ENCODE data around the gene DNAJC12.
"Not testable (repeated sequence)": the region's sequence is repeated elsewhere in the genome, so short reads cannot be mapped to it uniquely, and the experiment has no call there.

DNAJC12 gene

GRCh38 chr10:67839511-67839910 lies 1.5 kb upstream of the DNAJC12 start:
- not testable (repeated sequence) for DNase-seq

DNA sequence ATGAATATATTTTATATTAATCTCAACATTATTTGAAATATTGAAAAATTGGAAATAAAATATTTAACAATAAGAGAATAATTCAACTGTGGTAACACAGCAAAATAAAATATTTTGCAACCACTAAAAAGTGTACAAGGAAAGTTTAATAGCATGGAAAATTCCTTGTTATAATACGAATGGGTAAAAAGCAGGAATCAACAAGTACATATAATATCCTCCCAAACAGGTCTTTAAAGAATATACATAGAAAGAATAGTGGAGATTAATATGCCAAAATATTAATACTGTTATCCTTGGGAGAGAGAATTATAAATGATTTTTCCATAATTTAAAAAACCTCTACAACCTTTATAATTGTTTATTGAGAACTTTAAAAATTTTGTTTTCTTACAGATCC lies 1.0 kb downstream of the DNAJC12 start:
- no peak for DNase-seq

DNA sequence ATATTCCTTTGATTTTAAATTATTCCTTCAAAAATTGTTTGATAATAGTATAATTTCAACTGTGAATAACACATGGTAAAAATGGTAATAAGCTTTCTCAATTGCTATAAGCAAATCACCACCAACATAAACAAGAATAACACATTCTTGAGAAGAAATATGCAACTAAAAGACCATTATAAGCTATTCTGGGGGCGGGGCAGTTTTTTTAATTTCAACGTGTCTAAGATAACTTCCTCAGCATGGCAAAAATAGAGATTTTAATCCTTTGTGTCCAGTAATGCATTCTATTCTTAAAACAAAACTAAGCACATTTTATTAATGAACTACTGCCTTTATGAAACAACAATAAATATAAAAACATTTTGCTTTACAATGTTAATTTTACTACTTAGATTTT lies 1.5 kb downstream of the DNAJC12 start:
- no peak for DNase-seq

DNA sequence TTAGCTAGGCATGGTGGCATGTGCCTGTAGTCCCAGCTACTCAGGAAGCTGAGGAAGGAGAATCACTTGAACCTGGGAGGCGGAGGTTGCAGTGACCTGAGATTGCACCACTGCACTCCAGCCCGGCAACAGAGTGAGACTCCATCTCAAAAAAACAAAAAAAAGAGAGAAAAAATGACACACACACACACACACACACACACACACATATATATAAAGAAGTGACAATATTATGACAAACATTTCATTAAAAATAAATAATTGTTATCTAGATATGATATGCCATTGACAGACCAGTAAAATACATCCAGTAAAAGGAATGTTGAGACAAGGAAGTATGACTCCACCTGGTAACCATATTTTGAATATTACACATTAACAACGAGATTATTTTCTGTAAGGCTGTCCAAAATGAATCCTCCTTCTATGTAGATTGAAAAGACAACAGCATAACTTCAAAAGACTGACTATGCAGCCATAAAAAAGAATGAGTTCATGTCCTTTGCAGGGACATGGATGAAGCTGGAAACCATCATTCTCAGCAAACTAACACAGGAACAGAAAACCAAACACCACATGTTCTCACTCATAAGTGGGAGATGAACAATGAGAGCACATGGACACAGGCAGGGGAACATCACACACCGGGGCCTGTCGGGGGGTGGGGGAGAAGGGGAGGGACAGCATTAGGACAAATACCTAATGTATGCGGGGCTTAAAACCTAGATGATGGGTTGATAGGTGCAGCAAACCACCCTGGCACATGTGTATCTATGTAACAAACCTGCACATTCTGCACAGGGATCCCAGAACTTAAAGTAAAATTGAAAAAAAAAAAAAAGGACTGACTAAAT lies 2.2 kb downstream of the DNAJC12 start:
- not testable (repeated sequence) for DNase-seq

- DNase-seq = no peak
Measured at GRCh38 chr10:67834375-67834774, 3.6 kb downstream of the DNAJC12 start.

DNA sequence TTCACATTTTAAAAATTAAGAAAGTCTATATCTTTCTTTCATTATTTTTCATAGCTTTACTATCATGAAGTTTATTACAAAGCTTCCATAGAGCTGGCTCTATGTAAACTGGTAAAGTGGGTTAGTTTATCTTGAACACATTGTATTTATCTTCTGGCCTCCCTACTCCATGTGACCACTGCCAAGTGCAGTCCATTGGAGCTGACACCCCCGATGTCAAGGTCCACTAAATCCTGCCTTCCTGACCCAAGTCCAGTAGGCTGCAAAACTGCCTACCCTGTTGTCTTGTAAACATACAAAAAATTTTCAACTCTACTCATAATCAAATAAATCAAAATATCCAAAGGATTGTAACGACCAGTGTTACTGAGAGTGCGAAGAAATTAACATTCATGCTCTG lies 10.2 kb downstream of the DNAJC12 start:
- no peak for DNase-seq

DNA sequence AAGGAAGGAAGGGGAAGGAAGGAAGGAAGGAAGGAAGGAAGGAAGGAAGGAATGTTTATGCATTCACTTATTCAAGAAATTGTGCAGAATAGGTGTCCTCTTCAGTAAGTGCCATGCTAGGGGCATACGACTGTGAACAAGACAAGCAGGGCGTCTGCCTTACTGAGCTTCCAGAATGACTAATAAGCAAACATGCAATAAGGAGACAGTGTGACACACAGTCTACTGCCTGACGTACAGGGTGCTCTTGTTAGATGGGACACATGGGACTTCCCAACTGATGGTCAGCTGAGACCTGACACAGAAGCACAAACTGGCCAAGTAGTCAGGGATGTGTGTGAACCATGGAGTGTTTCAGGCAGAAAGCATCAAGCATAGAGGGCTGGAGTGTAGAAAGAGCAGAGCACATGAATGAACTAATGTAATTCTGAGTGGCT lies 18.2 kb downstream of the DNAJC12 start:
- DNase-seq = no peak

- DNase-seq = no peak
Measured at GRCh38 chr10:67818323-67818722, 19.7 kb downstream of the DNAJC12 start.

- DNase-seq = no peak
Measured at GRCh38 chr10:67816719-67817118, 21.3 kb downstream of the DNAJC12 start.

GRCh38 chr10:67815571-67816059 lies 22.4 kb downstream of the DNAJC12 start:
- no peak for DNase-seq

GRCh38 chr10:67812007-67812406 lies 26.0 kb downstream of the DNAJC12 start:
- no peak for DNase-seq

- DNase-seq = no peak
Measured at GRCh38 chr10:67809107-67809506, 28.9 kb downstream of the DNAJC12 start.

DNA sequence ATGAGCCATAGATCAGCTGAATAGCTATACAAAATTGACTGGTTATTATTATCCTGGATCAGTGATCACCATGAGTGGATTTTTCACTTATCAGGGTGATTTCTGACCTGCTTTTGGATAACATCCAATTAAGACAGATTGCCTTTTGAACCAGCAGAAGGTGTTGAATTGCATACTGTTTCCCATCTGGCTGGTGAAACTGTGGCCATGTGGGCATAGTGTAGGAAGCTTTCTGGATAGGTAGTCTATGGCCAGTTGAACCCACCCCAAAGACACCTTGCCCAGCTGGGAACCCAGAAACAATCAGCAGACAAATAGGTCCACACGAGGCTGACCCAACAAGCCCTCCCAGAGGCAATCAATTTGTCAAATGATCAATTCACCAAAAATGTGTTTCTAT lies 29.3 kb downstream of the DNAJC12 start:
- no peak for DNase-seq

GRCh38 chr10:67807855-67808456 lies 30.0 kb downstream of the DNAJC12 start:
- no peak for DNase-seq

- no peak for DNase-seq
Measured at GRCh38 chr10:67804395-67804678, 33.7 kb downstream of the DNAJC12 start.

DNA sequence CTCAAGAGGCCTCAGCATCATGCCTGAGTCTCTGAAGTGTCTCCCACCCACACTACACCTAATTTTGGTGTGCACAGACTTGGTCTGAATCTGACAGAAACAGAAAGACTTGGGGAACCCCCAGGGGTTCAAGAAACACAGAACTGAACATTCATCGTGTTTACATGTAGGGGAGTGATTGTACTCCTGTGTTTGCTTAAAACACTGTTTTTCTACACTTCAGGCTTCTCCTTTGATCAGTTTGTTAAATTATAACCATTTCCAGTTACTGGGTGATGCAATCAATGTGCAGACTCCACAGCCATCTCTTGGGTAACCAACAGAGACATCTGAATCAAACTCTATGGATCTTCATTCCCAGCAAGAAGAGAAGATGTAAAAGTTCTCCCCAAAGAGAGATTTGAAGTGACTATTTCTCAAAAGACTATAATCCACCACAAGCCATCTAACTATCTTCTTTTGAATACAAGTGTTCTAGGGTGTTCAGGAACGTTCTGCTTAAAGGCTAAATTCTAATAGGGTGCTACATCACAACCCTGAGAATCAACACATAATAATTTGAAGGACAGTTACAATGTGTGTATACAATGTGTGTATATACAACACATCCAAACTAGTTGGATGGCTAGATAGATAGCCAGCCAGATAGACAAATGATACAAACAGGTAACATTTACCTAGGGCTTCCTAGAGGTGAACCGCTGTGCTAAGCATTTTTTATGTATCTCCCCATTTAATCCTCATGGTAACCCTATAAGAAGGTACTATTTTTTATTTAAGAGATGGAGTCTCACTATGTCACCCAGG lies 34.2 kb downstream of the DNAJC12 start:
- DNase-seq = no peak

- DNase-seq = no peak
Measured at GRCh38 chr10:67802767-67803538, 35.0 kb downstream of the DNAJC12 start.

GRCh38 chr10:67801118-67801517 lies 36.9 kb downstream of the DNAJC12 start:
- no peak for DNase-seq

DNA sequence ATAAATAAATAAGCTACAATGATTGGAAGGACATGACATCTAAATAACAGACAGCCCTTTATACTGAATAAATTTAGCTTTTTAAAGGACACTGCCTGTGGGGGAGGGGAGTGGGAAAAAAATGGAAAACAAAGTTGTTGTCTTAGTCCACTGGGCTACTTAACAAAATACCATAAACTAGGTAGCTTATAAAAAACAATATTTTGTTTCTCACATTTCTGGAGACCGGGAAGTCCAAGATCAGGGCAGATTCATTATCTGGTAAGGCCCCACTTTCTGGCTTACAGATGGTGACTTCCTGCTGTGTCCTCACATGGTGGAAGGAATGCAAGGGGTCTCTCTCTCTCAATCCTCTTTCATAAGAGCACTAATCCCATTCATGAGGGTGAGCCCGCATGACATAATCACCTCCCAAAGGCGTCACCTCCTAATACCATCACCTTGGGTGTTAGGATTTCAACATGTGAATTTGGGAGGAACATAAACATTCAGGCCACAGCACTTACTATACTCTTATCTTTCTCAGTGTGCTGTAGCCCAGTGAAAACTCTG lies 43.0 kb downstream of the DNAJC12 start:
- no peak for DNase-seq

GRCh38 chr10:67794256-67794655 lies 43.7 kb downstream of the DNAJC12 start:
- no peak for DNase-seq

DNA sequence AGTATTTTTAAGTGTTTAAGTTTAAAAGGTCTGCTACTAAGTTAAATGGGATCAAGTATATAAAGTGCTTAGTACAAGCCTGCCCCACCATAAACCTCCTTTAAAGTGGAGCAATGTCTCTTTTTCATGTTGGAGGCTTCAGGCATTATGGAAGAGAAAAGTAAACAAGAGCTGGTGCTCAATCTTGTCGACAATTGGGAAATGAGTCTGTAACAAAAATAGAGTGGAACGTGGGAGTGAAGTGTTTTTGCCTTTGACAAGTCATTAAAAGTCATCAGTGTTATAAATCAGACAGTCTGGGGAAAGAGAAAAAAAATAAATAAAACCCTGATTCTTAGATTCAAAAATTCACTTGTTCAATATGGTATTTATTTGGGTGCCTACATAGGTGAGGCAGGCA lies 44.7 kb downstream of the DNAJC12 start:
- no peak for DNase-seq

GRCh38 chr10:67792653-67793052 lies 45.3 kb downstream of the DNAJC12 start:
- no peak for DNase-seq

Measured in GDM1 (cell line).